GM12878 (cell line): ENCODE results near the gene CCDC51. TPM values are rescaled to one million over a fixed set of nuclear protein-coding genes. Genes with fewer than 3 reads are reported as not detected.

Experiments used
- ATF7 ChIP-seq: fragments of 450-650 bp; IDR thresholded peaks from 2 replicates; pipeline ENCODE4 v1.6.1; 2016; ENCODE audit warnings: low read depth, mild to moderate bottlenecking
- BRCA1 ChIP-seq: IDR thresholded peaks from 2 replicates; pipeline ENCODE4 v1.6.1; 2011; ENCODE audit warnings: low read depth, low read length, improper control_type of control experiment
- CREB1 ChIP-seq: IDR thresholded peaks from 2 replicates; pipeline ENCODE4 v1.6.1; 2012; ENCODE audit warnings: low read depth, mild to moderate bottlenecking, inconsistent platforms
- ESRRA ChIP-seq: IDR thresholded peaks from 2 replicates; pipeline ENCODE4 v1.6.1; 2012; ENCODE audit warnings: mild to moderate bottlenecking, low read length, improper control_type of control experiment
- IKZF1 ChIP-seq: fragments of 450-650 bp; conservative IDR thresholded peaks from 2 replicates; pipeline ENCODE4 v1.6.1; 2017; ENCODE audit warnings: antibody characterized with exemption, mild to moderate bottlenecking
- IKZF2 ChIP-seq, 2 experiments: fragments of 450-650 bp; IDR thresholded peaks; 2 replicates each; pipeline ENCODE4 v1.6.1; 2017; ENCODE audit warnings: mild to moderate bottlenecking in 2 of 2, moderate library complexity in 2 of 2
- NFYB ChIP-seq: IDR thresholded peaks from 2 replicates; pipeline ENCODE4 v1.6.1; 2011; ENCODE audit warnings: low read depth, mild to moderate bottlenecking, low read length, improper control_type of control experiment, moderate library complexity; ENCODE audit not compliant: insufficient read depth
- POLR2AphosphoS5 ChIP-seq: IDR thresholded peaks from 2 replicates; pipeline ENCODE4 v1.6.1; 2011; ENCODE audit warnings: mild to moderate bottlenecking, low read length, inconsistent platforms
- SMAD1 ChIP-seq: fragments of 450-650 bp; IDR thresholded peaks from 2 replicates; pipeline ENCODE4 v1.6.1; 2018; ENCODE audit warnings: mild to moderate bottlenecking, low read depth; ENCODE audit not compliant: partially characterized antibody
- SMC3 ChIP-seq: IDR thresholded peaks from 2 replicates; pipeline ENCODE4 v1.6.1; 2011; ENCODE audit warnings: low read length, improper control_type of control experiment, borderline replicate concordance
- SRF ChIP-seq, 2 experiments: IDR thresholded peaks; 2 replicates each; pipeline ENCODE4 v1.6.1; 2011; ENCODE audit warnings: low read depth in 2 of 2, low read length in 2 of 2, mild to moderate bottlenecking in 1 of 2, moderate library complexity in 1 of 2
- TCF3 ChIP-seq: IDR thresholded peaks from 2 replicates; pipeline ENCODE4 v1.6.1; 2012; ENCODE audit warnings: low read depth, mild to moderate bottlenecking, low read length, borderline replicate concordance; ENCODE audit not compliant: insufficient read depth
- polyA plus RNA-seq, 11 experiments: library from polyadenylated mRNA; depleted of rRNA in 4 of 11; unstranded in 6 of 11; stranded (reverse) in 5 of 11; fragments of >200 nt; fragmentation: Nextera tagmentation in 4 of 11; fragmentation: Illumina TruSeq in 1 of 11; extraction: Ambion mirVana in 4 of 11; extraction: Trizol in 1 of 11; gene quantifications; 1 replicate in 1 of 11; 2 replicates in 10 of 11; pipeline versions ENCODE4 v1.2.1 to v1.2.3, GENCODE V29; 2011 to 2016; ENCODE audit warnings: inconsistent platforms in 2 of 11, missing spikeins in 2 of 11, low read depth in 1 of 11
- total RNA-seq, 4 experiments: library from RNA; depleted of rRNA in 3 of 4; stranded (reverse); fragments of >200 nt in 3 of 4; fragmentation: Illumina TruSeq in 1 of 4; extraction: Trizol in 1 of 4; gene quantifications; 2 replicates each; pipeline versions ENCODE4 v1.2.1 to v1.2.3, GENCODE V29; 2013 to 2021
- TF ChIP-seq, protein P1 (sequence below): fragments of 450-650 bp; conservative IDR thresholded peaks from 2 replicates; pipeline ENCODE4 v1.6.1; 2017; ENCODE audit warnings: mild to moderate bottlenecking, moderate library complexity
- TF ChIP-seq, protein P2 (sequence below): IDR thresholded peaks from 2 replicates; pipeline ENCODE4 v1.6.1; 2011; ENCODE audit warnings: low read depth, low read length, improper control_type of control experiment, borderline replicate concordance
- TF ChIP-seq, protein P3 (sequence below): IDR thresholded peaks from 2 replicates; pipeline ENCODE4 v1.6.1; 2012; ENCODE audit warnings: low read depth, low read length, improper control_type of control experiment
- TF ChIP-seq, protein P4 (sequence below): fragments of 450-650 bp; IDR thresholded peaks from 2 replicates; pipeline ENCODE4 v1.6.1; 2017; ENCODE audit warnings: borderline replicate concordance
- TF ChIP-seq, protein P5 (sequence below): fragments of 450-650 bp; IDR thresholded peaks from 2 replicates; pipeline ENCODE4 v1.6.1; 2014; ENCODE audit warnings: mild to moderate bottlenecking
- TF ChIP-seq, protein P6 (sequence below): fragments of 450-650 bp; IDR thresholded peaks from 2 replicates; pipeline ENCODE4 v1.6.1; 2017; ENCODE audit warnings: mild to moderate bottlenecking

Gene CCDC51
- total and polyA plus RNA-seq, 10 of the 15 experiments (the other 5 are each of a cell fraction or from before 2014, with no cell fraction given): 10.6 to 54.9 (median 28.5) TPM

DNA sequence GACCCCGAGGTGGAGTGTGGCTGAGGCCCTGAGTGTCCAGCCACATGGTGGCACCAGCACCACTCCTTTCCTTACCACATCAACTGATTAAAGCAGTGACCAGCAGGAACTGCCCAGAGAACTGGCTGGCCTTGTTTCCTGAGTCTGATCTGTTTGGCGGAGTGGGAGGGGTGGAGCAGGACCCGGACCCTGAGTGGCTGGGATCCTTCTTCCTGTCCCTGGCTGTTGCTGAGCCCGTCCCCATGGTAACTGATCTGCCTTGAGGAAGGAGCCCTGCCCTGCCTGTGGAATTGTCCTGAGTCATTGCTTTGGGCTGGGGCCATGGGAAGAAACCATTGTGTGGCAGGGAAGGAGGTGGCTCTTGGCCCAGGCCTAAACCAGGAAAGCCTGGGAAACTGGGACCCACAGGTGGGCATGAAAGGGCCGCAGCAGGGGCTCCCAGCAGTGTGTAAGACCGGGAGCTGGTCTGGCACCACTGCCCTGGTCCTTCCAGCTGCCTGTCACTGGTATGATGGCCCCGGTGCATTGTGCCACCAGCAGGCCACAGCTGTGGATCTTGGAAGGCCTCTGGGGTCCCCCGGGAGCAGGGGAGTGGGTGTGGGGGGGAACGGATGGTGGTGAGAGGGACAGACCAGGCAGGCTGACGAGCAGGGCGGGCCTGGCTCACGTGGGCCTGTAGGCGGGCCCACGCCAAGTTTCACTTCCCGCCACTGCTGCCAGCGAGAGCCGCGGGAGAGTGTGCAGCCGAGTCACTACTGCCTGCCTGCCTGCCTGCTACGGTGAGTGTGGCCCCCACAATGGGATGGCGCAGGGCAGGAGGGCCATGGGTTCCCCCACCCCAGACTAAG, 25.8 kb upstream of the CCDC51 start (continued):
- TF ChIP-seq, protein P1, sequence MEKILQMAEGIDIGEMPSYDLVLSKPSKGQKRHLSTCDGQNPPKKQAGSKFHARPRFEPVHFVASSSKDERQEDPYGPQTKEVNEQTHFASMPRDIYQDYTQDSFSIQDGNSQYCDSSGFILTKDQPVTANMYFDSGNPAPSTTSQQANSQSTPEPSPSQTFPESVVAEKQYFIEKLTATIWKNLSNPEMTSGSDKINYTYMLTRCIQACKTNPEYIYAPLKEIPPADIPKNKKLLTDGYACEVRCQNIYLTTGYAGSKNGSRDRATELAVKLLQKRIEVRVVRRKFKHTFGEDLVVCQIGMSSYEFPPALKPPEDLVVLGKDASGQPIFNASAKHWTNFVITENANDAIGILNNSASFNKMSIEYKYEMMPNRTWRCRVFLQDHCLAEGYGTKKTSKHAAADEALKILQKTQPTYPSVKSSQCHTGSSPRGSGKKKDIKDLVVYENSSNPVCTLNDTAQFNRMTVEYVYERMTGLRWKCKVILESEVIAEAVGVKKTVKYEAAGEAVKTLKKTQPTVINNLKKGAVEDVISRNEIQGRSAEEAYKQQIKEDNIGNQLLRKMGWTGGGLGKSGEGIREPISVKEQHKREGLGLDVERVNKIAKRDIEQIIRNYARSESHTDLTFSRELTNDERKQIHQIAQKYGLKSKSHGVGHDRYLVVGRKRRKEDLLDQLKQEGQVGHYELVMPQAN: peak; percentile 68
- TF ChIP-seq TCF3 (peak; percentile 64; the same call in 1 of the 2 replicates), ESRRA (no peak), IKZF2 (IDR thresholded peaks at IDR 0.05) (peak; percentile 48 to 74), POLR2AphosphoS5 (peak; percentile 97), BRCA1 (no peak), CREB1 (peak; percentile 60; the same call in 1 of the 2 replicates), ATF7 (peak; percentile 63), SMAD1 (peak; percentile 70), SMC3 (peak; percentile 70), SRF (IDR thresholded peaks at IDR 0.05; ENCODE audit: low read depth in 2 of 2, low read length in 2 of 2) (no peak), IKZF1 (peak; percentile 83), NFYB (no peak)
- TF ChIP-seq, protein P2, sequence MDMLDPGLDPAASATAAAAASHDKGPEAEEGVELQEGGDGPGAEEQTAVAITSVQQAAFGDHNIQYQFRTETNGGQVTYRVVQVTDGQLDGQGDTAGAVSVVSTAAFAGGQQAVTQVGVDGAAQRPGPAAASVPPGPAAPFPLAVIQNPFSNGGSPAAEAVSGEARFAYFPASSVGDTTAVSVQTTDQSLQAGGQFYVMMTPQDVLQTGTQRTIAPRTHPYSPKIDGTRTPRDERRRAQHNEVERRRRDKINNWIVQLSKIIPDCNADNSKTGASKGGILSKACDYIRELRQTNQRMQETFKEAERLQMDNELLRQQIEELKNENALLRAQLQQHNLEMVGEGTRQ: peak; percentile 88
- TF ChIP-seq, protein P3, sequence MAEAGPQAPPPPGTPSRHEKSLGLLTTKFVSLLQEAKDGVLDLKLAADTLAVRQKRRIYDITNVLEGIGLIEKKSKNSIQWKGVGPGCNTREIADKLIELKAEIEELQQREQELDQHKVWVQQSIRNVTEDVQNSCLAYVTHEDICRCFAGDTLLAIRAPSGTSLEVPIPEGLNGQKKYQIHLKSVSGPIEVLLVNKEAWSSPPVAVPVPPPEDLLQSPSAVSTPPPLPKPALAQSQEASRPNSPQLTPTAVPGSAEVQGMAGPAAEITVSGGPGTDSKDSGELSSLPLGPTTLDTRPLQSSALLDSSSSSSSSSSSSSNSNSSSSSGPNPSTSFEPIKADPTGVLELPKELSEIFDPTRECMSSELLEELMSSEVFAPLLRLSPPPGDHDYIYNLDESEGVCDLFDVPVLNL: peak; percentile 34; the same call in 1 of the 2 replicates
- TF ChIP-seq, protein P4, sequence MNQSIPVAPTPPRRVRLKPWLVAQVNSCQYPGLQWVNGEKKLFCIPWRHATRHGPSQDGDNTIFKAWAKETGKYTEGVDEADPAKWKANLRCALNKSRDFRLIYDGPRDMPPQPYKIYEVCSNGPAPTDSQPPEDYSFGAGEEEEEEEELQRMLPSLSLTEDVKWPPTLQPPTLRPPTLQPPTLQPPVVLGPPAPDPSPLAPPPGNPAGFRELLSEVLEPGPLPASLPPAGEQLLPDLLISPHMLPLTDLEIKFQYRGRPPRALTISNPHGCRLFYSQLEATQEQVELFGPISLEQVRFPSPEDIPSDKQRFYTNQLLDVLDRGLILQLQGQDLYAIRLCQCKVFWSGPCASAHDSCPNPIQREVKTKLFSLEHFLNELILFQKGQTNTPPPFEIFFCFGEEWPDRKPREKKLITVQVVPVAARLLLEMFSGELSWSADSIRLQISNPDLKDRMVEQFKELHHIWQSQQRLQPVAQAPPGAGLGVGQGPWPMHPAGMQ: no peak
- TF ChIP-seq, protein P5, sequence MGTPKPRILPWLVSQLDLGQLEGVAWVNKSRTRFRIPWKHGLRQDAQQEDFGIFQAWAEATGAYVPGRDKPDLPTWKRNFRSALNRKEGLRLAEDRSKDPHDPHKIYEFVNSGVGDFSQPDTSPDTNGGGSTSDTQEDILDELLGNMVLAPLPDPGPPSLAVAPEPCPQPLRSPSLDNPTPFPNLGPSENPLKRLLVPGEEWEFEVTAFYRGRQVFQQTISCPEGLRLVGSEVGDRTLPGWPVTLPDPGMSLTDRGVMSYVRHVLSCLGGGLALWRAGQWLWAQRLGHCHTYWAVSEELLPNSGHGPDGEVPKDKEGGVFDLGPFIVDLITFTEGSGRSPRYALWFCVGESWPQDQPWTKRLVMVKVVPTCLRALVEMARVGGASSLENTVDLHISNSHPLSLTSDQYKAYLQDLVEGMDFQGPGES: no peak; the same call in 1 of the 2 replicates
- TF ChIP-seq, protein P6, sequence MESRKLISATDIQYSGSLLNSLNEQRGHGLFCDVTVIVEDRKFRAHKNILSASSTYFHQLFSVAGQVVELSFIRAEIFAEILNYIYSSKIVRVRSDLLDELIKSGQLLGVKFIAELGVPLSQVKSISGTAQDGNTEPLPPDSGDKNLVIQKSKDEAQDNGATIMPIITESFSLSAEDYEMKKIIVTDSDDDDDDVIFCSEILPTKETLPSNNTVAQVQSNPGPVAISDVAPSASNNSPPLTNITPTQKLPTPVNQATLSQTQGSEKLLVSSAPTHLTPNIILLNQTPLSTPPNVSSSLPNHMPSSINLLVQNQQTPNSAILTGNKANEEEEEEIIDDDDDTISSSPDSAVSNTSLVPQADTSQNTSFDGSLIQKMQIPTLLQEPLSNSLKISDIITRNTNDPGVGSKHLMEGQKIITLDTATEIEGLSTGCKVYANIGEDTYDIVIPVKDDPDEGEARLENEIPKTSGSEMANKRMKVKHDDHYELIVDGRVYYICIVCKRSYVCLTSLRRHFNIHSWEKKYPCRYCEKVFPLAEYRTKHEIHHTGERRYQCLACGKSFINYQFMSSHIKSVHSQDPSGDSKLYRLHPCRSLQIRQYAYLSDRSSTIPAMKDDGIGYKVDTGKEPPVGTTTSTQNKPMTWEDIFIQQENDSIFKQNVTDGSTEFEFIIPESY: no peak
